Stomach (tissue), 4 donors: ENCODE measurements around the gene SPATA2.

Experiments
- CTCF ChIP-seq, 7 experiments: fragments of 450-650 bp in 4 of 7; fragments of 200-600 bp in 3 of 7; sonication (generic) in 3 of 7; IDR thresholded peaks; one replicate each; pipeline ENCODE4 v1.5.1; 2016 to 2019; ENCODE audit warnings: antibody characterized with exemption in 7 of 7, control low read depth in 2 of 7, mild to moderate bottlenecking in 1 of 7
- EP300 ChIP-seq: sonication (generic); formaldehyde crosslinking; IDR thresholded peaks from one replicate; pipeline ENCODE4 v1.6.1; 2017; ENCODE audit warnings: antibody characterized with exemption
- POLR2A ChIP-seq, 4 donors: fragments of 450-650 bp; IDR thresholded peaks; one replicate each; pipeline ENCODE4 v1.6.1; 2016; ENCODE audit warnings: antibody characterized with exemption in 4 of 4, control low read depth in 2 of 4, mild to moderate bottlenecking in 1 of 4, moderate library complexity in 1 of 4

DNA sequence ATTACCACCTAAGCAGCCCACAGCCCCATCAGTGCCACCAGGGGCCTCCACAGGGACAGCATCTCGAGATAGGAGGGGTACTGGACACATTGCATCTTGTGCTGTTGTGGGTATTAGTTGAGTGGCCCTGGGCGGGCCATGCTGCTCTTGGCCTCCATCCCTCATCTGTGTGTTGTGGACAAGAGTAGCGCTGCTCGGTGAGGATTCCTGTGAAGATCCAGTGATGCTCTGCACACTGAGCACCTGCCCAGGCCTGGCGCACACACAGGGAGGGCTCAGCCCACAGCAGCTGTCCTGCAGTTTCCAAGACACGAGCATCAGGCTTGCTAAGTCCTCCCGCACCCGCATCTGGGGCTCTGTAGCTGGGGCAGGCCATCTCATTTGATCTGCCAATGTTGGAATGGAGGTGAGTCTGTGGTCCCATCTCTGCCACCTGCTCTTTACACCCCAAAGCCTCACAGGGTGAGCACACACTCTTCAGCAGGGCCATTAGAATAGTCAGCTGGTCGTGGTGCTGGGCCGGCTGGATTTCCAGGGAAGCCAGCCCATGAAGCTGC lies 32.0 kb downstream of the SPATA2 start:
- TF ChIP-seq CTCF (IDR thresholded peaks at IDR 0.05) (no peak), POLR2A (IDR thresholded peaks at IDR 0.05) (no peak), EP300 (no peak)
